ENCODE data around the gene NDUFB6.
A peak's percentile ranks its signal among the peaks of the same experiment; 100 is the strongest.

NDUFB6 gene

DNA sequence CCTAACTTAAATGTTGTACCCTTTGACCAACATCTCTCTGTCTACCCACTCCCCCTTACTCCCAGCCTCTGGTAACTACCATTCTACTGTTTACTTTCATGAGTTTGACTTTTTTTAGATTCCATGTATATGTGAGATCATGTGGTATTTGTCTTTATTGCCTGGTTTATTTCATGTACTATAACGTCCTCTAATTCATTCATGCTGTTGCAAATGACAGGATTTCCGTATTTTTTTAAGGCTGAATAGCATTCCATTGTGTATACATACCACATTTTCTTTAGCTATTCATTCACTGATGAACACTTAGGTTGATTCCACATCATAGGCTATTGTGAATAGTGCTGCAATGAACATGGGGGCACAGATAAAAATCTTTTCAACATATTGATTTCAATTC is 11.8 kb upstream of the NDUFB6 start:
- Histone ChIP-seq H3K36me3 (ENCODE audit: control insufficient read depth, insufficient read depth, low read length) (no peaks in the 10 kb centered on the region), H3K4me1 (ENCODE audit: control insufficient read depth, insufficient read depth, low read length) (no peaks in the 10 kb centered on the region), H3K27me3 (ENCODE audit: control insufficient read depth, insufficient read depth, low read length) (no peaks in the 10 kb centered on the region), H3K9me3 (ENCODE audit: control insufficient read depth, insufficient read depth, low read length) (no peaks in the 10 kb centered on the region), H3K9ac (ENCODE audit: low read depth, low read length) (no peak overlapping the region), H3K4me3 (ENCODE audit: low read depth, low read length) (no peak overlapping the region)

DNA sequence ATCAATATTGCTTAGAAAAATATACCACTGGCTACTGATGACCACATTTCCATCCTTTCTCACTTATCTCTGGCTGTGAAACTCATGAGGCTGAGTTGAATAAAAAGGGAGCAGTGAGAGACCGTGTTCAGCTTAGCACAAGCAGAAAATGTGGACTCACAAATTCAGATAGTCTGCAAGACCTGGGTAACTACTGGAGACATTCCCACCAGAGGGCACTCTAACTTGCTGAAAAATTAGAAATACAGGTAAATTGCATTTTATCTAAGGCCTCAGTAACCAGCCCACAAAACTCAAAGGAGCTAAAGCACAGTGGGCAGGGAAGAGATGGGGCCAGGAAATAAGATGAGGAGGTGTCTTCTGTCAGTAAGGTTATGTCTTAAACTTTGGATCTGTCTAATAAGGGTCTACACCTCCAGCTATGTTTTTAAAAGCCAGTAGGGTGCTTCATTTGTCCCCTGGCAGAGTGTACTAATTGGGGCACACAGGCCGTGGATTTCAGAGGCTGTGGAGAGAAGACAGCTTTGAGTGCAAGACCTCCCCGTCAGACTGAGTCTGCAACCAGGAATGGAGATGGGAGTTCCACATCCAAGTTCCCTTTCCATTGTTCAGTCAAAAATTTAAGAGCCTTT is 8.7 kb upstream of the NDUFB6 start:
- Histone ChIP-seq H3K27me3 (ENCODE audit: control insufficient read depth, insufficient read depth, low read length) (no peaks in the 10 kb centered on the region), H3K4me3 (ENCODE audit: low read depth, low read length) (no peak overlapping the region), H3K4me1 (ENCODE audit: control insufficient read depth, insufficient read depth, low read length) (peaks cover 2% of the 10 kb centered on the region), H3K9me3 (ENCODE audit: control insufficient read depth, insufficient read depth, low read length) (no peaks in the 10 kb centered on the region), H3K9ac (ENCODE audit: low read depth, low read length) (no peak overlapping the region), H3K36me3 (ENCODE audit: control insufficient read depth, insufficient read depth, low read length) (no peaks in the 10 kb centered on the region)

DNA sequence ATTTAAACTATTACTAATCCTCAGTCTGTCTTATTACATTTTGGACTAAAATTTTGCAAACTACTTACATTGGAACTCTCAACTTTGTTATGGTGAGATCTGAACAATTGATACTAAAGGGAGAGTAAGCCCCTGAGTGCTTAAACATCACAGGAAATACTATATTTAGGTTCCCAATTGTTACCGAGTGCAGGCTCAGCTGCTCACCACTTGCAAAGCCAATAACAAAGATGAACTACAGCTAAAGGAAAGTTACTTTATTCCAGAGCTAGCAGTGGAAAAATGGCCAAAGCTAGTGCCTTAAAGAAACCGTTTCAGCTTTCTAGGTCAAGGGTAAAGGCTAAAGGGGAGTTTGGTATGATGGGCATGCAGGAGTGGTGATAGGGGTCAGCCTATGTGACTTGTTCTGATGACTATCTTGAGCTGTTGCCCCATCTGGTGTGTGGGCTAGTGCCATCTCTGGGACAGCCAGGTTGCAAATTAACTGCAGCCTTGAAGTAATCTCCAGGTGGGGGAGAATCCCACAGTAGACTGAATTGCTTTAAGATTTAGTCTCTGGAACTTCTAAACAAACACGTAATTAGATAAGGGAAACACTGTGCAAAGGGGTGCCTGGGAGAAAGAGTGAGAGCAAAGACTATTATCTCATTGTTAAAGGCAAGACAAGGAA is 7.8 kb upstream of the NDUFB6 start:
- Histone ChIP-seq H3K9me3 (ENCODE audit: control insufficient read depth, insufficient read depth, low read length) (no peaks in the 10 kb centered on the region), H3K27me3 (ENCODE audit: control insufficient read depth, insufficient read depth, low read length) (no peaks in the 10 kb centered on the region), H3K4me1 (ENCODE audit: control insufficient read depth, insufficient read depth, low read length) (peaks cover 2% of the 10 kb centered on the region), H3K4me3 (ENCODE audit: low read depth, low read length) (no peak overlapping the region), H3K9ac (ENCODE audit: low read depth, low read length) (no peak overlapping the region), H3K36me3 (ENCODE audit: control insufficient read depth, insufficient read depth, low read length) (no peaks in the 10 kb centered on the region)

DNA sequence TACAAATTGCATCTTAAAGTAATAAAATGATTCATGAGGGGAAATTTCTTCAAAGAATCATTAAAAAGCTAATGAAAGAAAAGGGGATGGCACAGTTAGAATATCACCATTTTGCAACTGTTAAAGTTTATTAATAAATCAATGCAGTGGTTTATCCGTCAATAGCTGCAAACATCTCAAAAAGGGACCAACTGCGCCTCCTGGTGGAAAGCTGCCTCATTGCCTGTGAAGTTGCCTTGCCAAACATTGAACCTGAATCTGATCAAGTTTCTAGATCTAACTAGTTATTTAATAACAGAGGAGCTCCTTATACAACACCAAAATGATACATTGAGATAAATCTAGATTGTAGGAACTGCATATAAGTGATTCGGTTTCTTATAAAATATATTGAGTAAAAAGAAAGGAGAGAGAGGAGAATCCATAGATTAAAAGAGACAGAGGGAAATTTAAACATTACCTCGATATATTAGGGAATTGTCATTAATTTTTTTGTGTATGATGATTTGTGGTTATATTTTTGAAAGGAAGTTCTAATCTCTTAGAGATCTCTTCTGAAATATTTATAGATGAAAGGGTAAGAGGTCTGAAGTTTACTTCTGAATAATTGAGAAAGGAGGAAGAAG is 6.9 kb upstream of the NDUFB6 start:
- Histone ChIP-seq H3K4me1 (ENCODE audit: control insufficient read depth, insufficient read depth, low read length) (peaks cover 2% of the 10 kb centered on the region), H3K4me3 (ENCODE audit: low read depth, low read length) (no peak overlapping the region), H3K36me3 (ENCODE audit: control insufficient read depth, insufficient read depth, low read length) (no peaks in the 10 kb centered on the region), H3K9me3 (ENCODE audit: control insufficient read depth, insufficient read depth, low read length) (no peaks in the 10 kb centered on the region), H3K9ac (ENCODE audit: low read depth, low read length) (no peak overlapping the region), H3K27me3 (ENCODE audit: control insufficient read depth, insufficient read depth, low read length) (no peaks in the 10 kb centered on the region)

DNA sequence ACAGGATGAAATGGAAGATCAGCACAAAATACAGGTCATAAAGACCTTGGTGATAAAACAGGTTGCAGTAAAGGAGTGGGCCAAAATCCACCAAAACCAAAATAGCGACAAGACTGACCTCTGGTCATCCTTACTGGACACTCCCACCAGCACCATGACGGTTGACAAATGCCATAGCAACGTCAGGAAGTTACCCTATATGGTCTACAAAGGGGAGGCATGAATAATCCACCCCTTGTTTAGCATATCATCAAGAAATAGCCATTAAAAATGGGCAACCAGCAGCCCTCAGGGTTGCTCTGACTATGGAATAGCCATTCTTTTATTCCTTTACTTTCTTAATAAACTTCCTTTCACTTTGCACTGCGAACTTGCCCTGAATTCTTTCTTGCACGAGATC is 6.0 kb upstream of the NDUFB6 start:
- H3K9me3 ChIP-seq (ENCODE audit: control insufficient read depth, insufficient read depth, low read length): no peaks in the 10 kb centered on the region
- peaks cover 2% of the 10 kb centered on the region for H3K4me1 ChIP-seq (ENCODE audit: control insufficient read depth, insufficient read depth, low read length)
- no peaks in the 10 kb centered on the region for H3K27me3 ChIP-seq (ENCODE audit: control insufficient read depth, insufficient read depth, low read length)
- no peak overlapping the region for H3K4me3 ChIP-seq (ENCODE audit: low read depth, low read length)
- H3K36me3 ChIP-seq (ENCODE audit: control insufficient read depth, insufficient read depth, low read length): no peaks in the 10 kb centered on the region
- H3K9ac ChIP-seq (ENCODE audit: low read depth, low read length): no peak overlapping the region

DNA sequence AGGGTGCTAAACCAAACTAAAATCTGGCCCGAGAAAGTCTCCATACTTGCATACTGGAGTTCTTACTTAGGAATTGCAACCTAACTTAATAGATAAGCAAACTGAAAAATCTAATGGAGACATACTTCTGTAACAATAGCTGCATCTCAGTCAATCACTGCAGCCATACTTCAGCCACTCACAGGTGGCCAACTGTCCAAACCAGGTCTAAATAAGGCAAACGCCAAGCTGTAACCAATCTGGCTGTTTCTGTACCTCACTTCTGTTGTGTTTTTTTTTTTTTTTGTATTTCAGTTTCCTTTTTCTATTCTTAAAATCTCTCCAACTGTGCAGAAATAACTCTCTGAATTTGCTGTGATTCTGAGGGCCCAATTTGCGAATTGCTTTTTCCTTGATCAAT is 4.4 kb upstream of the NDUFB6 start:
- no peaks in the 10 kb centered on the region for H3K27me3 ChIP-seq (ENCODE audit: control insufficient read depth, insufficient read depth, low read length)
- H3K4me3 ChIP-seq (ENCODE audit: low read depth, low read length): no peak overlapping the region
- H3K36me3 ChIP-seq (ENCODE audit: control insufficient read depth, insufficient read depth, low read length): no peaks in the 10 kb centered on the region
- no peaks in the 10 kb centered on the region for H3K9me3 ChIP-seq (ENCODE audit: control insufficient read depth, insufficient read depth, low read length)
- no peak overlapping the region for H3K9ac ChIP-seq (ENCODE audit: low read depth, low read length)
- H3K4me1 ChIP-seq (ENCODE audit: control insufficient read depth, insufficient read depth, low read length): peaks cover 5% of the 10 kb centered on the region

DNA sequence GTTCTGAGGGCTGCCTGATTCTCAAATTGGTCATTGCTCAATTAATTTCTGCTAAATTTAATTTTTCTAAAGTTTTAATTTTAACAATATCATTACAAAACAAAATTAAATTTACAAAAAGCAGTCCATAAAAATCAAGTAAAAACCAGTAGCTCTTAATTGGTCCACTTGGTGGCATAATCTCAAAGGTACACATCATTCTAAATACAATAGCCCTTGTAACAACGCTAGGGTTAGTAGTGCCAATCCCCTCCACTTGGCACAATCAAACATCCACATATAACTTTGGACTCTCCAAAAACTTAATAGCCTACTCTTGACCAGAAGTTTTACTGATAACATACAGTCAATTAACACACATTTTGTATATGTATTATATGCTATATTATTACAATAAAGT is 1.9 kb upstream of the NDUFB6 start:
- Histone ChIP-seq H3K36me3 (ENCODE audit: control insufficient read depth, insufficient read depth, low read length) (no peaks in the 10 kb centered on the region), H3K9me3 (ENCODE audit: control insufficient read depth, insufficient read depth, low read length) (no peaks in the 10 kb centered on the region), H3K4me3 (ENCODE audit: low read depth, low read length) (no peak overlapping the region), H3K9ac (ENCODE audit: low read depth, low read length) (no peak overlapping the region), H3K27me3 (ENCODE audit: control insufficient read depth, insufficient read depth, low read length) (no peaks in the 10 kb centered on the region), H3K4me1 (ENCODE audit: control insufficient read depth, insufficient read depth, low read length) (peaks cover 5% of the 10 kb centered on the region)

DNA sequence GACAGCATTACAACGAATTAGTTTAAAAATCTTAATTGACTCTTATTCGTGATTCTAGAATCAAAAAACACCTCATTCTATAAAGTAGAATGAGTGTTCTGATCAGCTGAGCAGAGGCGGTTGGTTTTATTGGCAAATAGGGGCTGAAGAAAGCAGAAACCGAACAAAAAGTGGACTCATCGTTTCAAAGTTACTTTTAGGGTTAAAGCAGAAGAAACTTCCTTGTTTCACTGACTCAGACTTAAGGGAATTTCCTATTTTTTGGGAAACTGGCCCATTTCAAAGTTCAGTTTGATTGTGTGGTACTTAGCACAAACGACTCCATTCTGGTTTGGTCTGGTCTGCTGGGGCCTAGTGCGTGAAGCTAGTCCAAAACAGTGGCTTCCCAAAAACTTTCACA is 862 bp upstream of the NDUFB6 start:
- H3K27me3 ChIP-seq (ENCODE audit: control insufficient read depth, insufficient read depth, low read length): no peaks in the 10 kb centered on the region
- peaks cover 5% of the 10 kb centered on the region for H3K4me1 ChIP-seq (ENCODE audit: control insufficient read depth, insufficient read depth, low read length)
- H3K36me3 ChIP-seq (ENCODE audit: control insufficient read depth, insufficient read depth, low read length): no peaks in the 10 kb centered on the region
- H3K9ac ChIP-seq (ENCODE audit: low read depth, low read length): no peak overlapping the region
- H3K9me3 ChIP-seq (ENCODE audit: control insufficient read depth, insufficient read depth, low read length): no peaks in the 10 kb centered on the region
- H3K4me3 ChIP-seq (ENCODE audit: low read depth, low read length): no peak overlapping the region

DNA sequence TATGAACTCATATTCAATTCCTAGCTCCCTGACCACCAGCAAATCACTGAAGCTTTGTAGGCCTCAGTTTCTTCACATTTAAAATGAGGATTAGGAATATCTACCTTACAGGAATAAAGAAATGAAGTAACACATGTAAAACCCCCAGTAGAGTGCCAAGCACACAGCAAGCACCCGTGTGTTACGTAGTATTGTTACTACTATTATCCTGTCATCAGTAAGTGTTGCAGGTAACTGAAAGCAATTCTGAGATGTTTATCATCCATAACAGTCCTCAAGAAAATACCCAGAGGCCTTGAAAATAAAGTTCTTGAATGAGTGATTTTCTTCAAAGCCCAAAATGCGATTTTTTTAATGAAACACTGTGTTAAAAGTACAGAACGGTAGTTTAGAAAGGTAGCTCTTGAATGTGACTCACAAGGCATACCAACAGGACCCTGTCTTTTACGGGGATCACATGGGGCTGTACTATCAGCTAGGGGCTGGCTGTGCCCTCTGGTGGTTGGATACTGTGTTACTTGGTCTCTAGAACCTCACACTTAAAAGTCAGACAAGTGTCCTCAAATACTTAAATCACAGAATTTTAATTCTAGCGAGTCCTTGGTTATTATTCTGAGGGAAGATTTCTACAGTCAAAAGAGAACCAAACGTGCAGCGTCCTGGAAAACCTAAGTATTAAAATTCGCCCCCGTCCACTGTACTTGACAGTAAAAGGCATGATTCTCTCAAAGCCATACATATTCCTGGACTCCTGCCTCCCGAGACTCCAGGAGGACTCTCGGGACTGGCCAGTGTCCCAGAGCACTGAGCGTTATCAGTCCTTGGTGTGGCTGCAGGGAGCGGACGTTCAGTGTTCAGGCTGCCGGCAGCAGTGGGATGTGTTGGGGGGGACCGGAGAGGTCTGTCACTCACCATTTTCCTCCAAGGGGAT is 725 bp downstream of the NDUFB6 start:
- Histone ChIP-seq H3K36me3 (ENCODE audit: control insufficient read depth, insufficient read depth, low read length) (peaks cover 5% of the 10 kb centered on the region), H3K27me3 (ENCODE audit: control insufficient read depth, insufficient read depth, low read length) (no peaks in the 10 kb centered on the region), H3K9ac (ENCODE audit: low read depth, low read length) (peak overlapping the region; percentile 87), H3K4me1 (ENCODE audit: control insufficient read depth, insufficient read depth, low read length) (peaks cover 4% of the 10 kb centered on the region), H3K9me3 (ENCODE audit: control insufficient read depth, insufficient read depth, low read length) (no peaks in the 10 kb centered on the region), H3K4me3 (ENCODE audit: low read depth, low read length) (peak overlapping the region; percentile 85)

DNA sequence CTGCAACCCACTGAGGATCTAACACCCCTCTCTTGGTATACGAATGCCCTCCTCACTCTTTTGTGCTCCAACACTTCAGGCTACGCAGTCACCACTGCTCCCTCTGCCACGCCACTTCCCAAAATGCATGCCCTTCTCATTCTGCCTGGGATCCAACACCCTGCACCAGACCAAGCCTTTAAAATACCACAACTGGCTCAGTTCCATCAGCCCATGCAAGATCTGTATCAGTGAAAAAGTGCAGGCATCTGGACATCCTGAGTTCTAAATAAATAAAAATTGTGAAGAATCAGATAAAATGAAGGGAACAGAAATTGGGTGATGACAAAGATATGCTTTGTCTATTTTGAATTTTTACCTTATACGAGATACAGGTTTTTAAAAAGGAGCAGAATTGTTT is 2.7 kb downstream of the NDUFB6 start:
- no peaks in the 10 kb centered on the region for H3K27me3 ChIP-seq (ENCODE audit: control insufficient read depth, insufficient read depth, low read length)
- peaks cover 14% of the 10 kb centered on the region for H3K36me3 ChIP-seq (ENCODE audit: control insufficient read depth, insufficient read depth, low read length)
- H3K9me3 ChIP-seq (ENCODE audit: control insufficient read depth, insufficient read depth, low read length): no peaks in the 10 kb centered on the region
- no peak overlapping the region for H3K4me3 ChIP-seq (ENCODE audit: low read depth, low read length)
- H3K4me1 ChIP-seq (ENCODE audit: control insufficient read depth, insufficient read depth, low read length): peaks cover 4% of the 10 kb centered on the region
- no peak overlapping the region for H3K9ac ChIP-seq (ENCODE audit: low read depth, low read length)

DNA sequence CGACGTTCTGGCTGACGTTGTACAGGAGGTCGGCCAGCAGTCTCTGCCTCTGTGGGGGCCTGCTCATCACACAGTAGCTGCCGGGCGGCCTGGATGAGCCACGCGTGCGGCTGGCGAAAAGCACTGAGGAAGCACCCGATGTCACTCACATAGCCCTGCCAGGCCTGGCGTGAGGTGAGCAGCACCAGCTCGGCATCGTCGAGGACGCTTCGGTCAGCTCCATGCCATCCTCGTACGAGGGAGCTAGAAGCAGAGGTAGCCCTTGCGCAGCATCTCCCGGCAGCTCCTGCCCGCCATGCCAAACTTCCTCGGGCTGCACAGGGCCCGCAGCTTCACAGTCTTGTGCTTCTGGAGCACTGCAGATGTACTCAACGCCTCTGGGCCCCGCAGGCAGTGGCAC is 6.2 kb downstream of the NDUFB6 start:
- Histone ChIP-seq H3K36me3 (ENCODE audit: control insufficient read depth, insufficient read depth, low read length) (peaks cover 14% of the 10 kb centered on the region), H3K9me3 (ENCODE audit: control insufficient read depth, insufficient read depth, low read length) (no peaks in the 10 kb centered on the region), H3K9ac (ENCODE audit: low read depth, low read length) (no peak overlapping the region)

More for the DNA sequence above, 6.2 kb downstream of the NDUFB6 start:
- Histone ChIP-seq H3K4me1 (ENCODE audit: control insufficient read depth, insufficient read depth, low read length) (no peaks in the 10 kb centered on the region), H3K4me3 (ENCODE audit: low read depth, low read length) (no peak overlapping the region), H3K27me3 (ENCODE audit: control insufficient read depth, insufficient read depth, low read length) (no peaks in the 10 kb centered on the region)
